Activated T-cell treated with anti-CD3 and anti-CD28 coated beads, Interleukin-2, amount 50 U/mL, for 72 hours (primary cell): ENCODE data around the gene GNAS-AS1. TPM values are rescaled to one million over a fixed set of nuclear protein-coding genes. Genes with fewer than 3 reads are reported as not detected.

ENCODE experiments used
- ATAC-seq, 2 donors: fragments of 150-1000 bp; cut with Tn5 transposase; replicated peaks in 1 of 2; 2 replicates each; pipeline ENCODE4 v1.10.0; 2021; ENCODE audit warnings: moderate library complexity in 2 of 2, mild to moderate bottlenecking in 1 of 2
- DNase-seq, 2 donors: peaks; one replicate each; pipeline ENCODE4 v3.0.0; 2021 to 2022; ENCODE audit warnings: mixed read lengths in 1 of 2
- H3K27ac Mint-ChIP-seq: one replicate; pipeline ENCODE4 v1.8.0; 2022; ENCODE audit warnings: mild to moderate bottlenecking, moderate library complexity, mixed read lengths
- H3K27me3 Mint-ChIP-seq: one replicate; pipeline ENCODE4 v1.8.0; 2022; ENCODE audit warnings: low read depth, mixed read lengths
- H3K36me3 Mint-ChIP-seq, 2 donors: one replicate each; pipeline ENCODE4 v1.8.0; 2022; ENCODE audit warnings: mixed read lengths in 2 of 2, mild to moderate bottlenecking in 1 of 2; ENCODE audit not compliant: insufficient read depth in 2 of 2
- H3K4me1 Mint-ChIP-seq: one replicate; pipeline ENCODE4 v1.8.0; 2022; ENCODE audit warnings: low read depth, mixed read lengths
- H3K4me3 Mint-ChIP-seq, 2 donors: one replicate each; pipeline ENCODE4 v1.8.0; 2022; ENCODE audit warnings: mild to moderate bottlenecking in 2 of 2, mixed read lengths in 2 of 2, moderate library complexity in 2 of 2
- H3K9me3 Mint-ChIP-seq, 2 donors: one replicate each; pipeline ENCODE4 v1.8.0; 2022; ENCODE audit warnings: mixed read lengths in 2 of 2
- total RNA-seq, 2 donors: library from RNA; stranded (reverse); gene quantifications; one replicate each; pipeline ENCODE4 v1.2.3, GENCODE V29; 2022

The GNAS-AS1 gene
- total RNA-seq, 2 donors from 2014 or later: 2.3 to 2.5 TPM

- ATAC-seq (no peak), DNase-seq (no peak)
- H3K4me3 Mint-ChIP-seq: no peak overlapping the region
- peaks cover 44% of the 10 kb centered on the region for H3K27me3 Mint-ChIP-seq
- no peaks in the 10 kb centered on the region for H3K9me3 Mint-ChIP-seq
- no peaks in the 10 kb centered on the region for H3K4me1 Mint-ChIP-seq
- H3K36me3 Mint-ChIP-seq: no peaks in the 10 kb centered on the region
- H3K27ac Mint-ChIP-seq: no peak overlapping the region
These were observed 67.1 kb downstream of the GNAS-AS1 start for GRCh38 chr20:58783511-58784011.

GRCh38 chr20:58781138-58781537 lies 69.6 kb downstream of the GNAS-AS1 start:
- ATAC-seq (no peak), DNase-seq (no peak)
- Mint-ChIP-seq H3K27me3 (peaks cover 48% of the 10 kb centered on the region), H3K4me1 (peaks cover 6% of the 10 kb centered on the region), H3K9me3 (no peaks in the 10 kb centered on the region), H3K36me3 (no peaks in the 10 kb centered on the region), H3K4me3 (no peak overlapping the region), H3K27ac (no peak overlapping the region)

GRCh38 chr20:58778760-58779159 lies 71.9 kb downstream of the GNAS-AS1 start:
- Mint-ChIP-seq H3K4me3 (no peak overlapping the region), H3K27me3 (peaks cover 42% of the 10 kb centered on the region), H3K4me1 (peaks cover 6% of the 10 kb centered on the region), H3K36me3 (no peaks in the 10 kb centered on the region), H3K27ac (no peak overlapping the region), H3K9me3 (no peaks in the 10 kb centered on the region)
- ATAC-seq: no peak
- DNase-seq: no peak

- no peaks in the 10 kb centered on the region for H3K9me3 Mint-ChIP-seq
- no peak overlapping the region for H3K27ac Mint-ChIP-seq
- H3K27me3 Mint-ChIP-seq: peaks cover 41% of the 10 kb centered on the region
These were observed 73.0 kb downstream of the GNAS-AS1 start for GRCh38 chr20:58777657-58778056.

GRCh38 chr20:58776109-58776508 lies 74.6 kb downstream of the GNAS-AS1 start:
- ATAC-seq: no peak
- no peaks in the 10 kb centered on the region for H3K9me3 Mint-ChIP-seq
- no peaks in the 10 kb centered on the region for H3K36me3 Mint-ChIP-seq
- no peak overlapping the region for H3K27ac Mint-ChIP-seq
- H3K27me3 Mint-ChIP-seq: peaks cover 45% of the 10 kb centered on the region
- DNase-seq: no peak
- H3K4me3 Mint-ChIP-seq: no peak overlapping the region
- H3K4me1 Mint-ChIP-seq: peaks cover 6% of the 10 kb centered on the region

More at GRCh38 chr20:58777657-58778056, 73.0 kb downstream of the GNAS-AS1 start:
- Mint-ChIP-seq H3K4me1 (peaks cover 6% of the 10 kb centered on the region), H3K4me3 (no peak overlapping the region), H3K36me3 (no peaks in the 10 kb centered on the region)
- DNase-seq (no peak), ATAC-seq (no peak)

- H3K9me3 Mint-ChIP-seq: no peaks in the 10 kb centered on the region
- no peaks in the 10 kb centered on the region for H3K36me3 Mint-ChIP-seq
- ATAC-seq: no peak
- no peak overlapping the region for H3K27ac Mint-ChIP-seq
- peaks cover 45% of the 10 kb centered on the region for H3K27me3 Mint-ChIP-seq
- DNase-seq: no peak
- no peak overlapping the region for H3K4me3 Mint-ChIP-seq
- peaks cover 6% of the 10 kb centered on the region for H3K4me1 Mint-ChIP-seq
These were observed 75.3 kb downstream of the GNAS-AS1 start for GRCh38 chr20:58775371-58775770.

- Mint-ChIP-seq H3K4me3 (no peak overlapping the region), H3K27ac (no peak overlapping the region), H3K9me3 (no peaks in the 10 kb centered on the region), H3K4me1 (peaks cover 6% of the 10 kb centered on the region), H3K36me3 (no peaks in the 10 kb centered on the region), H3K27me3 (peaks cover 50% of the 10 kb centered on the region)
- DNase-seq (no peak), ATAC-seq (no peak)
These were observed 75.9 kb downstream of the GNAS-AS1 start for GRCh38 chr20:58774667-58775263.

- H3K4me1 Mint-ChIP-seq: peaks cover 6% of the 10 kb centered on the region
- DNase-seq (no peak), ATAC-seq (no peak)
- no peak overlapping the region for H3K4me3 Mint-ChIP-seq
- no peaks in the 10 kb centered on the region for H3K9me3 Mint-ChIP-seq
- no peak overlapping the region for H3K27ac Mint-ChIP-seq
- peaks cover 55% of the 10 kb centered on the region for H3K27me3 Mint-ChIP-seq
- no peaks in the 10 kb centered on the region for H3K36me3 Mint-ChIP-seq
These were observed 76.5 kb downstream of the GNAS-AS1 start for GRCh38 chr20:58774214-58774613.

- H3K4me1 Mint-ChIP-seq: peaks cover 6% of the 10 kb centered on the region
- H3K36me3 Mint-ChIP-seq: no peaks in the 10 kb centered on the region
- no peaks in the 10 kb centered on the region for H3K9me3 Mint-ChIP-seq
- ATAC-seq: no peak
- H3K27me3 Mint-ChIP-seq: peaks cover 59% of the 10 kb centered on the region
- no peak overlapping the region for H3K27ac Mint-ChIP-seq
- H3K4me3 Mint-ChIP-seq: no peak overlapping the region
- no peak for DNase-seq
These were observed 77.9 kb downstream of the GNAS-AS1 start for GRCh38 chr20:58772786-58773185.

Other genes starting within 250 kb of the GNAS-AS1 start
- gene STX16, start 199.6 kb downstream of the GNAS-AS1 start, total RNA-seq: 100 to 1,000 TPM; 153 to 154 TPM
- gene NPEPL1, start 158.1 kb downstream of the GNAS-AS1 start, total RNA-seq: 10 to 100 TPM; 25.7 to 29.0 TPM
- 100 to 1,000 TPM; 781 to 820 TPM for gene GNAS, start 1.8 kb upstream of the GNAS-AS1 start, total RNA-seq
- 10 to 100 TPM; 66.2 to 67.5 TPM for gene NELFCD, start 130.4 kb upstream of the GNAS-AS1 start, total RNA-seq
- gene CTSZ, start 156.4 kb upstream of the GNAS-AS1 start, total RNA-seq: 10 to 100 TPM; 44.5 to 51.6 TPM
- gene TUBB1, start 168.5 kb upstream of the GNAS-AS1 start, total RNA-seq: not detected
- 10 to 100 TPM; 55.7 to 56.4 TPM for gene ATP5F1E, start 181.4 kb upstream of the GNAS-AS1 start, total RNA-seq
- gene PRELID3B, start 191.9 kb upstream of the GNAS-AS1 start, total RNA-seq: 100 to 1,000 TPM; 168 to 181 TPM